OCI-LY7 (cell line): ENCODE measurements around the gene COL4A4.

Experiments
- EZH2phosphoT487 ChIP-seq: fragments of 200-600 bp; sonication (generic); IDR thresholded peaks from 2 replicates; pipeline ENCODE4 v1.6.1; 2018; ENCODE audit warnings: low read depth, borderline replicate concordance, mild to moderate bottlenecking, mixed run types, antibody characterized with exemption, low read length, moderate library complexity, mixed read lengths
- TF ChIP-seq, protein P1 (sequence below): fragments of 200-600 bp; sonication (generic); conservative IDR thresholded peaks from 2 replicates; pipeline ENCODE4 v1.5.1; 2014; ENCODE audit warnings: mild to moderate bottlenecking, antibody characterized with exemption, low read length, moderate library complexity, mixed read lengths

GRCh38 chr2:227188292-227188691, 24.3 kb upstream of the COL4A4 start:
- TF ChIP-seq, protein P1, sequence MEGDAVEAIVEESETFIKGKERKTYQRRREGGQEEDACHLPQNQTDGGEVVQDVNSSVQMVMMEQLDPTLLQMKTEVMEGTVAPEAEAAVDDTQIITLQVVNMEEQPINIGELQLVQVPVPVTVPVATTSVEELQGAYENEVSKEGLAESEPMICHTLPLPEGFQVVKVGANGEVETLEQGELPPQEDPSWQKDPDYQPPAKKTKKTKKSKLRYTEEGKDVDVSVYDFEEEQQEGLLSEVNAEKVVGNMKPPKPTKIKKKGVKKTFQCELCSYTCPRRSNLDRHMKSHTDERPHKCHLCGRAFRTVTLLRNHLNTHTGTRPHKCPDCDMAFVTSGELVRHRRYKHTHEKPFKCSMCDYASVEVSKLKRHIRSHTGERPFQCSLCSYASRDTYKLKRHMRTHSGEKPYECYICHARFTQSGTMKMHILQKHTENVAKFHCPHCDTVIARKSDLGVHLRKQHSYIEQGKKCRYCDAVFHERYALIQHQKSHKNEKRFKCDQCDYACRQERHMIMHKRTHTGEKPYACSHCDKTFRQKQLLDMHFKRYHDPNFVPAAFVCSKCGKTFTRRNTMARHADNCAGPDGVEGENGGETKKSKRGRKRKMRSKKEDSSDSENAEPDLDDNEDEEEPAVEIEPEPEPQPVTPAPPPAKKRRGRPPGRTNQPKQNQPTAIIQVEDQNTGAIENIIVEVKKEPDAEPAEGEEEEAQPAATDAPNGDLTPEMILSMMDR = no peak
- TF ChIP-seq EZH2phosphoT487 = no peak
